Fibroblast of skin of back (primary cell): ENCODE measurements around the gene HHLA2. TPM values are rescaled to one million over a fixed set of nuclear protein-coding genes. Genes with fewer than 3 reads are reported as not detected.
"Not testable (repeated sequence)": the region's sequence is repeated elsewhere in the genome, so short reads cannot be mapped to it uniquely, and the experiment has no call there.

Experiments used
- DNase-seq: peaks from one replicate; pipeline ENCODE4 v3.0.0-alpha.2; 2013
- polyA plus RNA-seq, 2 experiments: library from polyadenylated mRNA; unstranded; fragments of 120-200 nt; gene quantifications; one replicate each; pipeline ENCODE4 v1.2.1, GENCODE V29; 2013; ENCODE audit not compliant: insufficient read length in 2 of 2

Gene HHLA2, protein sequence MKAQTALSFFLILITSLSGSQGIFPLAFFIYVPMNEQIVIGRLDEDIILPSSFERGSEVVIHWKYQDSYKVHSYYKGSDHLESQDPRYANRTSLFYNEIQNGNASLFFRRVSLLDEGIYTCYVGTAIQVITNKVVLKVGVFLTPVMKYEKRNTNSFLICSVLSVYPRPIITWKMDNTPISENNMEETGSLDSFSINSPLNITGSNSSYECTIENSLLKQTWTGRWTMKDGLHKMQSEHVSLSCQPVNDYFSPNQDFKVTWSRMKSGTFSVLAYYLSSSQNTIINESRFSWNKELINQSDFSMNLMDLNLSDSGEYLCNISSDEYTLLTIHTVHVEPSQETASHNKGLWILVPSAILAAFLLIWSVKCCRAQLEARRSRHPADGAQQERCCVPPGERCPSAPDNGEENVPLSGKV
- not detected for polyA plus RNA-seq (2013, experiment 1 of 2; ENCODE audit: insufficient read length)
- polyA plus RNA-seq (2013, experiment 2 of 2; ENCODE audit: insufficient read length), result not detected

DNA sequence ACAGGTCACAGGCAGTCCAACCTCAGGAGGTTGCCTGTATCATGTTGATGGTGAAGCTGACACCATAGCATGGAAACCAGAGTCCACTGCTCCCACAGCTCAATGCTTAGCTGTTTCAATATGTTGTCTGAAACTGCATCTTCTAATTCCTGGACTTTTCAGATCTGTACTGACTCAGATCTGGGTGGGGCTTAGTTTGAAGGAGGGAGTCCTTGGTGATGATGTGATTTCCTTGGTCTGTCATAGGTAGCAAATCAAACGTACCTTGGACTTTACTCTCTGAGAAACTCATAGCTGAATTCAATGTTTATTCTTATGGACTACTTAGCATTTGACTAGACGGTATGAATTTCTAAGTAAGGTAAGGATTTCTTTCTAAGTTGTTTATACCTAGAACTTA is at the start of gene HHLA2:
Gene HHLA2, plus strand, starts transcription at position 310 of the 400 bp plus-strand sequence. CDS start 55,266 bp downstream, outside the sequence.
- DNase-seq, result no peak

DNA sequence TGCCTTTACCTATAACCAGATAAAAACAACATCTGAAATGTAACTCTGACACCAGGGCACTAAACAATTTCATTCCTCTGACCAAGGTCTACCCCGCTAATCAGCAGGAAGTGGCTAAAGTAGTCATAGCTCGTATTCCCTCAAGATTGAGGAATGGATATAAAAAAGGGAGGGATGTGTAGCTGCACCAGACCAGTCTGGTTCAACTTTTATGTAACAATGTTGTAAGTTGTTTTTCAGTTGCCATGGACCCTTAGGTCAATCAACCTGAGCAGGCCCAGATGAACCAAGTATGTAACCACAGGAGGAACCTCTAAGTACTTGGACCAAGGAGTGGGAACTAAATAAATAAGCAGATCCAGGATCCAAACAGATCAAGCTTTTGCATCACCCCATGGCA is 45.7 kb upstream of the HHLA2 start:
- DNase-seq, result no peak

DNA sequence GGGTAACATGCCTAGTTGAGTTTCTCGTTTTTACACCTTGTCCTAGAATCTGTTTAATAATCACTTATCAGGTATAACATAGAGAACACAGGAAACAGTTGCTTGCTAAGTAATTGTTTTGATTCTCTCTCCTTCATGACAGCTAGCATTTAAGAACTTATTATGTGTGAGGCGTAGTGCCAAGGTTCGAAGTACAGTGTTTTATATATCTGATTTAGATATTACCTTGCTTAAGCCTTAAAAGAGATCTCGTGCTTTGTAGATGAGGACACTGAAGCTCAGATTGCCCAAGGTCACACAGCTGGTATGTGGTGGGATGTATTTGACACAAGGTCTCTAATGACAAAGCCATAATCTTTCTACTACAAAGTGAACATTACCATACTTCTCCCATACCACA is 45.1 kb upstream of the HHLA2 start:
- DNase-seq, result no peak

DNA sequence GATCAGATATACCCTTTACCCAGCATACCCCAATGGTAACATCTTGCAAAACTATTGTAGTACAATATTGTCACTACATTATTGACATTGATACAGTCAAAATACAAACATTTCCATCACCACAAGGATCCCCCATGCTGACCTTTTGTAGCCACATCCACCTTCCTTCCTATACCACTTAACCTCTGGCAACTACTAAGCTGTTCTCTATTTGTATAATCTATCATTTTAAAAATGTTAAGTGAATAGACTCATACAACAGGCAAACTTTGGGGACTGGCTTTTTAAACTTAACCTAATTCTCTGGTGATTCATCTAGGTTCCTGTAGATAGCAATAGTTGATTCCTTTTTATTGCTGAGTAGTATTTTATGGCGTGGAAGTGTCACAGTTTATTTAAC is 44.5 kb upstream of the HHLA2 start:
- no peak for DNase-seq

DNA sequence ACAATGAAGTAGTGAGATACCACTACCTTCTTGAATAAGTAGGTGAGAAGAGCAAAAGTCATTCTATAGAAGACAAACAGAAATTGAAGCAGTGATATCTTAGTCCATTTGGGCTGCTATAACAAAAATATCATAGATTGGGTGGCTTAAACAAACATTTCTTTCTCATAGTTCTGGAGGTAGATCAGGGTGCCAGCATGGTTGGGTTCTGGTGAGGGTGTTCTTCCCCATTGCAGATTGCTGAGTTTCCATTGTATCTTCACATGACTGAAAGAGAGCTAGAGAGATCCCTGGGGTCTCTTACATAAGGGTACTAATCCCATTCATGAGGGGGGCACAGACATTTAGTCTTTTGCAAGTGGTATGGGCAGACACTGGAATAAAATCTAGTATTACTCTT is 41.2 kb upstream of the HHLA2 start:
- DNase-seq, result no peak

DNA sequence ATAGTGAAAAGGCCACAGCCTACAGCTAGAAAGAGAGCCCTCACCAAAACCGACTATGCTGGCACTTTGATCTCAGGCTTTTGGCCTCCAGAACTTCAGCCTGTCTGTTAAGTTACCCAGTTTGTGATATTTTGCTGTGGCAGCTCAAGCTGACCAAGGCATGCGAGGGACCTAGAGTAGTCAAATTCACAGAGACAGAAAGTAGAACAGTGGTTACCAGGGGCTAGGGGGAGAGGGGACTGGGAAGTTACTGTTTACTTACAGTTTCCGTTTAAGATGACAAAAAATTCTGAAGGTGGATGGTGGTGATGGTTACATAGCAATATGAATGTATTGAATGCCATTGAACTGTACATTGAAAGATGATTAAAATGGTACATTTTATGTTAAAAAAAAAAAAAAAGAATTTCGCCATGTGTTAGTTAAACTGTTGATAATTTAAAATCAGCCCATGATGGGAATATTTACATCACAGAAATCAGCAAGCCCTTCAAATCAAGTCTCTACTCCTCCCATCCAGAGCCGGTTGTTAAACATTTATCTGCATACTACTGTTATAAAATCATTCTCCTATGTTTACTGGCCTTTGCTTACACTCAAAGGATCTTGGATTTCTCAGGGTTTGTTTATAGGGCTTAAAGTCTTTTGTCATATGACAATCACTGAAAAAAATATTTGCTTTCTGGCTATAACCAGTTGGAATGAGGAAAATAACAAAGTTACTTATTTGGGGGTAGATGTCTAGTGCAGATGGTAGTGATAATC is 31.6 kb upstream of the HHLA2 start:
- DNase-seq, result not testable (repeated sequence)

DNA sequence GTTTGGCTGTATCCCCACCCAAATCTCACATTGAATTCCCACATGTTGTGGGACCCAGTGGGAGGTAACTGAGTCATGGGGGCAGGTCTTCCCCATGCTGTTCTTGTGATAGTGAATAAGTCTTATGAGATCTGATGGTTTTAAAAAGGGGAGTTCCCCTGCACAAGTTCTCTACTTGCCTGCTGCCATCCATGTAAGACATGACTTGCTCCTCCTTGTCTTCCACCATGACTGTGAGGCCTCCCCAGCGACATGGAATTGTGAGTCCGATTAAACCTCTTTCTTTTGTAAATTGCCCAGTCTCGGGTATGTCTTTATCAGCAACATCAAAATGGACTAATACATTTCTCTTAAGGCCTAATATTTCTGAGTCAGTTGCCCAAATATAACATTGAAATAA is 28.1 kb upstream of the HHLA2 start:
- DNase-seq, result not testable (repeated sequence)

DNA sequence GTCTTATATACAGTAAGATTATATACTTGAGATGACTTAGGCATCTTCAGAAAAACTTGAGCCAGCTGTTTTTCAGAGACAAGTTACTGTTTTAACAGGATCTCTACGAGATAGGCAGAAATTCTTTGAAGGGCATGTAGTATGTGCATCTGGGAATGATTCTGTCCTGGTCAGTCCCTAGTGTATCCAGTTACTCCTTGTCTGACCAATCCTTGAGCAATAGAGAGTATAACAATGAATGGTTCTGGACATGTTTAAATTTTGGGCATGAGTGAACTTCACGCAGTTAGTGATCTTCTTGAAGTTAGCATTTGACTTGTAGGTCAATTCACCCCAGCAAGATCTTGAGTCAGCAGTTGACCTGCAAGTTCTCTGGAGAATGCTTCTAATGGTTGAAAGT is 24.7 kb upstream of the HHLA2 start:
- DNase-seq, result no peak

DNA sequence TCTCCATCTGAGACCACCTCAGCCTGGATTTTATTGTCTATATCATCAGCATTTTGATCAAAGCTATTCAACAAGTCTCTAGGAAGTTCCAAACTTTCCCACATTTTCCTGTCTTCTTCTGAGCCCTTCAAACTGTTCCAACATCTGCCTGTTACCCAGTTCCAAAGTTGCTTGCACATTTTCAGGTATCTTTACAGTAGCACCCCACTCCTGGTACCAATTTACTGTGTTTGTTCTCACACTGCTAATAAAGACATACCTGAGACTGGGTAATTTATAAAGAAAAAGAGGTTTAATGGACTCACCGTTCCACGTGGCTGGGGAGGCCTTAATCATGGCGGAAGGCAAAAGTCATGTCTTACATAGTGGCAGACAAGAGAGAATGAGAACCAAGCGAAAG is 17.3 kb upstream of the HHLA2 start:
- DNase-seq, result not testable (repeated sequence)

DNA sequence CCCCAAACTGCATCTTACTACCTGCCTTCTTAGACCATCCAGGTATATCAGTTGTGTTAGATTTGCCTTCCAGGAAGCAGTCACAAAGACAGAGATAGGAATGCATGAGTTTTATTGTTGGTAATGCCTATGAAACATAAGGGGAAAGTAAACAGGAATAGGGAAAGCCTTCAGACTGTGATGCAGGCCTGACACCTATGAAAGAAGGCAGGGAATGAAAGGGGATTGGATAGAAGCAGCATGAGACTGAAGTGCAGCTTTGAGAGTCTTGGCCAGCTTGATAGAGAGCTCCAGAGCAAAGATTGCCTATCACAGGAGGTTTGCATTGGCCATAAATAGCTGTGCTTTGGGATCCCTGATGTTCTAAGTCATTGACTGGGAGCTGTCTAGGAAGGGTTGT is 15.9 kb upstream of the HHLA2 start:
- DNase-seq, result no peak

DNA sequence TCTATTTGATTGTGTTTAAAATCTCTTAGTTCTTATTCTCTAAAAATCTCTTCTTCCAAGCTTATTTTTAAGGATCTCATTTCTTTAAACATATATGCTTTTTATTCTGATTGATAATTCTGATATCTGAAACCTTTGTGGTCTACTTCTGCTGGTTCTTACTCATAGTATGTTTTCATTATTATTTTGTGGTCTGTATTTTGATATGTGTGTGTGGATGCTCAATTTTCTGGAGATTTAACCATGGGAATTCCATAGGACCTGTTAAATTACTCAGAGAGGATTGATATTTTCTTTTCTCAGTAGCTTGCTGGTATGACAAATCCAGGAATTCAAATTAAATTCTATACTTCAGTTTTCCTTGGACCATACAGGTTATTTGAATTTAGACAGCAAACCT is 14.7 kb upstream of the HHLA2 start:
- DNase-seq, result no peak

DNA sequence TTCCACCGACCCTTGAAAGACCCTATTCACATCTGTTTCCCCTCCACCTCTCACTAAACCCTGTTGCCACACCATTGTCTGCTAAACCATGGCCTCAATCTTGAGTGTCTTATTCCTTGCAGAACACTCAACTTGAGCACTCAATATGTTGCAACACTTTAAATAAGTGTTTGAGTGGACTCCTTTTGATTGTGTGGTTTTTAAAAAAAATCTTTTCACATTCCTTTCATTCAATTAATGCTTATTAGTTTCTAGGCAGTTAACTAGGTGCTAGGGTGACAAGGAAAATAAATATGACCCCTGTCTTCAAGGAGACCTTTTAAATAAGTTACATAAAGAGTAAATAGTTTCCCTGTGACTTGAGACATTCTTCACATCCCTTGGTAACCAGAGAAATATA is 13.3 kb upstream of the HHLA2 start:
- no peak for DNase-seq

DNA sequence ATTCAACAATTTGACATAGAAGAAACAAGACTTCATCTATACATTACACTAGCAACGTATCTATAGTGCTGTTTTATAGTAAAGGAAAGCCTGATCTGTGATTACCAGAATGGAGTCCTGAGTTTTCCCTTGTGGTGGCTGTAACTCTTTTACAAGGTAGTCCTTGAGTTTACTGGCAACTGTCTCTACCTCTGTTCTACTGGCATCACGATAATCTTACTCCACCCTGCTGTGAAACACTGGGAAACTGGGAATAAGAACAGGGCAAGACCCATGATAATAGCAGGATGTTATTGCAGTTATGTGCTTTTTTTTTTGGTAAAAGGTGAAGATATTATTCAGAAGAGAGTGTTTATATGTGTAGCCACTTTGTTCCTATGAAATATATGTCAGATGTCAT is 12.4 kb upstream of the HHLA2 start:
- no peak for DNase-seq

DNA sequence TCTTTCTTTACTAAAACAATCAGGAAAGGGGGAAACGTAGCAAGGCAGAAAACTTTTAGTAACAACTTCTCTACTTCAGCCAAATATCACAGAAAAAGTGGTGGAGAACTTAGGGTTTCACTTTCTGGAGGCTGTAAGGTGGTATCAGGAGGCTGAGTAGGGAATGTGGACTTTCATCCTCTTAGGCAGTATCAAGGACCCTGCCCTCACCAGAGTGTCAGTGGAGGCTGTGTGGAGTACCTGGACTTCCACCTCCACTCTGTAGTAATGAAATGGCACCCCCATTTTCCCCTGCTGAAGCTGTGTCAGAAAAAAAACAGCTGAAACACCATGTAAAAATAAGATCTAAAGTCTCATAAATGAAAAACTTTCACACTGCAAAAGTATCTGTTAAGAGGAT is 11.2 kb upstream of the HHLA2 start:
- DNase-seq, result no peak

DNA sequence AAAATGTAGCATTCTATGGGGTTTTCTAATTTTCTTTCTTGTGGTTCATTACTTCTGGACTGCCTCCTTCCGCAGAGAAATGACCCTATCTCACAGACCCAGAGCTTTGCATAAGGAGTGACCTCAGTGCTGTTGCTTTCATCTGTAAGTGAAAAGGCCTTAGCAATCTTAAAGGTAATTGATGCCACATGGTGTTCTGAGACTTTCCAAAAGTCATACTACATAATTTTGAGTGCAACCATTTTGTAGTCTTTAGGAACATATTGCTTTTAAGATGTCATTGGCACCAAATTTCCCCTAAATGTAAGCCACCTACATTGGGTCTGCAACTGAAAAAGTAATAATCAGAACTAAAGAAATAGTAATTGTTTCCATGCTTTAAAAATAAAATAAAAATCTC is 9.2 kb upstream of the HHLA2 start:
- DNase-seq, result no peak

DNA sequence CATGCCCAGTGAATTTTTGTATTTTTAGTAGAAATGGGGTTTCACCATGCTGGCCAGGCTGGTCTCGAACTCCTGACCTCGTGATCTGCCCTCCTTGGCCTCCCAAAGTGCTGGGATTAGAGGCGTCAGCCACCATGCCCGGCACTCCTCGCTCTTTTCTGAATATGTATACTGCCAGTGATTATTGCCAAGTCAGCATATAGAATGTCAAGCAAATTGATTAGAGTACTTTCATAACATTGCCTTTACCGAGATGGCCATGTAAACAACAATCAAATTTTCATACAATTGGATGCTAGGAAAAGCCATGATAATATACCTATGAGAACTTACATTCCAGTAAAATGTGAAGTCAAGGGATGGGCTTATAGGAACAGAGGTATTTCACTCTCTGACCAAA is 8.2 kb upstream of the HHLA2 start:
- not testable (repeated sequence) for DNase-seq

DNA sequence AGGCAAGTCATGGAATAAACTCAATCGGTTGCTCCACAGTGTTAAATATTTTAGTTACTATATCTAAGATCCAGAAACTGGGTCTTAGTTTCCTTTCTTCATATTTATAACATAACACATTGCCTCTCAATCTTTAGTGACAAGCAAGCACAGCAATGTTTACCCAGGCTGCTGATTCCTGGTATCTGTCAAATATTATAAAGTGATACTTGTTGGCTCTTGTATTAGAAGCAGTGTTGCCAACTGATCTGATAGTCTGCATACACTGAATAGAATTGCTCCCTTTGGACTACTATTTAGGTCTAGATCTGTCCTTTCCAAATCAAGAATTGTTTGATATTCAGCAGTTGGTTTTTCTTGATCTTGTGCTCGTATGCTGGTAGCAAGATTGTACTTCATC is 7.2 kb upstream of the HHLA2 start:
- DNase-seq, result no peak

DNA sequence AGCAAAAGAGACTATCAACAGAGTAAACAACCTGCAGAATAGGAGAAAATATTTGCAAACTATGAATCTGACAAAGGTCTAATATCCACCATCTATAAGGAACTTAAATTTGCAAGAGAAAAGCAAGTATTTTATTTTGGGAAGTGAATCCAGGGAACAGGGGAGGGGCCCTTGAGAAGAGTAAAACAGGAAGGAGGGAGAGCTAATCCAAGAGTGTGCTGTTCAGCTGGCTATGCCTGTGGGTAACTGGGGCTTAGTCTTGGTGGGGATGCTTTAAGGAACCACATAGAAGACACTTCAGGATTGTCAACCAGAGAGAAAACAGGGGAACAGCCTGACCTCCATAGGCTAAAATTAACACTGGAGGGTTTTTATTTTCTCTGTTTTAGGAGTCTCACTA is 3.9 kb upstream of the HHLA2 start:
- DNase-seq, result no peak

DNA sequence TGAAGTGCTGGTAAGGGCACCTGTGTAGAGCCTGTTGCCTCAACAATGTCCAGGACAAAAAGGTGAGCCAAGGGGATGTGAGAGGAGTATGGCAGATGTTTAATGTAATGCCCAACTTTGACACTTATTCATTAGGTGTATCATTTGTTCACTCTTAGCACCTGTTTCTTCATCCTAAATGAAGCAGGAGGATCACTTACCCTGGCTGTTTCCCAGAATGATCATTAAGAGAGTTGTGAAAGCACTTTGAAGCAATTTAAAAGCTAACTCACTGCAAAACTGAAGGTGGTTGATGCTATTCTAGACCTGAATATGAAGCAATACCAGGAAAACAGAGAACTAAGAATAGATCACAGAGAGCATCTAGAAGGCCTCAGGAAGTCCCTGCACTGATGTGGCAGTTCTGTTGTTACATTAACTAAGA is 3.4 kb upstream of the HHLA2 start:
- DNase-seq, result no peak

DNA sequence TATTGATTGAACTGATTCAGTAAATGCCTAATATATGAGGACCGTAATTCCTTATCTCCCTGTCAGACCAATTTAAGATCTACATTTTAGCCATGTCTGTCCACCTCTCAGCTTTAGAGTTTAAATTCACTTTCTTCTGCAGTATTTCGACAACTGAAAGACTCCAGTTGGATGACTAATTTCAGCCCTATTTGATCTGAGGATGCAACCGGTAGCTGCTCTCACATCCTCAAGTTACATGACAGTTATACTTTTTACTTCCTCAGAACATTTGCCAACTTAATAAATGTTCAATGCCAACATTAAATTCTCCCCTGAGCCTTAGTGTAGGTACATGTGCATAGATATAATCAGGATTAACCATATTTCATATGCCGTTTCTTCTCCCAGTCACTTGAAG is 2.5 kb upstream of the HHLA2 start:
- no peak for DNase-seq

DNA sequence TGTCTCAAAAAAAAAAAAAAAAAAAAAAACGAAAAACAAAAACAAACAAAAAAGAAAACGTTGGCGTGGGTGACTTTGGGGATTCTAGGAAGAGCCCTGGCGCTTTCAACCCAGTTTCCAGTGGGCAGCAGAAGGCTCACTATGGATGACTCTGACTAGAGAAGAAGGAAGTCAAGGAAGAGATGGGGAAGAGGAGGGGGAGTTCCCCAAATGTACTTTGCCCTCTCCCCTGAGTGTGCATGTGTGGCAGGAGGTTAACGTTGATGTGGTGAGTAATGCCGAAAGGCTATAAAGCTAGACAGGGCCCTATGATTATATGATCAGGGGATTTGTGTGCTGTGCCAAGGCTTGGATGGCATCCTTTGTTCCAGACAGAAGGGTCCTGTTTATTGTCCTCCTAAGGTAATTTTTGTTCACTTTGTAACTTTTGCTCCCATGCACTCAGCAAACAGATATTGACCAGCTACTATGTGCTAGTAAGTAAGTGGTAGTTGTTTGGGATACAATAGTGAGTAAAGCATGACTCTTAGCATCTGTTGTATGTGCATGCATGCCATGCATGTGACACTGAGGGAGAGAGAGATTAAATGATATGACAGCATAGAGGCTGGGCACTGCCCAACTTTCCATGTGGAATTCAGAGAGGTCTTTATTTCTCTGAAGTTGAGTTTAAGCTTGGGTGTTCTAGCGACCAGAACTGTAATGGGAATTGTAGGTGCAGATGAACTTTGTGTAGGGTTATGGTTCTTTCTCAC is 750 bp upstream of the HHLA2 start:
- DNase-seq, result no peak

DNA sequence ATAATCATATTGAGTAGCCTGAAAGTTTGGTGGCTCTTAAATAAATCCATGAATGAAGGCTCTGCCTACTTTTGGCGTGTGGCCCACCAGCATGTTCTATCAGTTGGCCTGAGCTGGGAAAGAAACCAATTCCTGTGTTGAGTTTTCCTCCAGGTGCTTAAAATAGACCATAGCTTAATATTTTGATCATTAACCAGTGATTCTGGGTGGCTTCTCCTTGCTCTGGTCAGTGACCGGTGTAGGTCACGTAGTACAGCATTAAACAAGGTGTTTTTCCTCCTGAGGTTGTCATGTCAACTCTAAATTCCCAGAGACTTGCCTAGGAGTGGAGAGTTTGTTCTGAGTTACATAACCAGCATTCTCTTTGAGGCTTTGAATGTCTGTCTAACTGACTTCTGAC is 1.3 kb downstream of the HHLA2 start:
- peak; percentile 10 for DNase-seq

DNA sequence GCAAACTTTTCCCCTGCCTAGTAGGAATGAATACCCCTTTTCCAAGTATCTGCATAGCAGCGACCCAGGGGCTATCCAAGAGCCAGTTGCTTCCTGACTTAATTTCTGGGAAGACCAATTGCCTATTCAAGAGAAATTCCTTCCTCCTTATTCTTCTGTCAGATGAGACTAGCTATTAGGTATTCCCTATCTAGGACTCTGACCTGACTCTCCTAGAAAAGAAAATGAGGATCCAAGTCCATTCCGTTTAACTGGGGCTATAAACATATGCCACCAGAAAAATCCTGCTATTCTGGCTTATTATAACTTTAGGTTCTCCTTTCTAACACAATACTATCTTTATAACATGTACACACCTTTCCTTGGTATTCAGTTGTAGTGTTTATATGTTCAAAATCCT is 1.7 kb downstream of the HHLA2 start:
- no peak for DNase-seq
